HG03159 (cell line): ENCODE measurements around the gene VOPP1.
A peak's percentile ranks its signal among the peaks of the same experiment; 100 is the strongest.
"Not testable (repeated sequence)": the region's sequence is repeated elsewhere in the genome, so short reads cannot be mapped to it uniquely, and the experiment has no call there.

Source experiments
- ATAC-seq: cut with Tn5 transposase; IDR thresholded peaks from one replicate; pipeline ENCODE4 v1.9.1; 2021; ENCODE audit warnings: mild to moderate bottlenecking, moderate library complexity; ENCODE audit not compliant: unreplicated experiment

VOPP1 gene

DNA sequence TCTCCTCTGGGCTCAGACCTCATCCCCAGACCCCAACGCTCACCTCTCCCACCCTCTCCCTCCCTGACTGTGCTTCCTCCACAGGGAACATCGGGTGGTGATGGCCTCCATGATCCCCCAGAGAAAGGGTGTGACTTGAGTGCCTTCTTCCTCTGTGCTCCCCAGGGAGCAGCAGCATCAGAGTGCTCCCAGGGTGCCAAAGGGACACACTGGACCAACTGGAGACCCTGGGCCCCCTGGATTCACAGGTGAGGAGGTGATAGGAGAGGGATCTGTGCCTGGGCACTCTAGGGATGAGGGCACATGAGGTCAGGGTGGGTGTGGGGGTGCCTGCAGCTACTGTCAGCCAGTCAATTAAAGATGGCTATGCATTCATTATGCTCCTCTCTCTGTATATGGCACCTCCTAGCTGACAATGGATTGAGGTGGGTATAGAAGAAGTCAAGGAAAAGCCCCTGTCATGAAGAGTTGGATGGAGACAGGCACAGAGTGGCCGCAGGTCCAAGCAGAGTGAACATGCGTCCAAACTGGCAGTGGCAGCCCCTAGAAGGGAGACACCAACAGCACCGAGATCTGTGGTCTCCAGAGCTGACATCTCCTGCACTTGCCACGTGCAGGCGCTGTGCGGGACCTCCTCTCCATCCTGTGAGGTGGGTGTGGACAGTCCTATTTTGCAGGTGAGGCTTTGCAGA, 15.5 kb upstream of the VOPP1 start:
- no peak for ATAC-seq

GRCh38 chr7:55582656-55583055, 10.4 kb upstream of the VOPP1 start:
- not testable (repeated sequence) for ATAC-seq

DNA sequence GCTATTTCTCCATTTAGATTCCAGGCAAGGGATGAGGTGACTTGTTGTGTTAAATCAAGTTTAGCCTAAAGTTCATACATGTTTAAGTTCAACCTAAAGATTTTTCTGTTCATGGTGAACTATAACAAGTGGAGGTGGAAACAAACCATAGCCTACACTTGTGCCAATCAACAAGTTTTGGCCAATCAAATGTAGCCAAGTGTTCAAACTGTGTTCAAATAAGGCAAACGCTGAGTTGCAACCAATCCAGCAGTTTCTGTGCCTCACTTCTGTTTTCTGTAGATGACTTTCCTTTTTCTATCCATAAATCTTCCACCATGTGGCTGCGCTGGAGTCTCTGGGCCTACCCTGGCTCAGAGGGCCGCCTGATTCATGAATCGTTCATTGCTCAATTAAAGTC, 4.5 kb upstream of the VOPP1 start:
- ATAC-seq = no peak

DNA sequence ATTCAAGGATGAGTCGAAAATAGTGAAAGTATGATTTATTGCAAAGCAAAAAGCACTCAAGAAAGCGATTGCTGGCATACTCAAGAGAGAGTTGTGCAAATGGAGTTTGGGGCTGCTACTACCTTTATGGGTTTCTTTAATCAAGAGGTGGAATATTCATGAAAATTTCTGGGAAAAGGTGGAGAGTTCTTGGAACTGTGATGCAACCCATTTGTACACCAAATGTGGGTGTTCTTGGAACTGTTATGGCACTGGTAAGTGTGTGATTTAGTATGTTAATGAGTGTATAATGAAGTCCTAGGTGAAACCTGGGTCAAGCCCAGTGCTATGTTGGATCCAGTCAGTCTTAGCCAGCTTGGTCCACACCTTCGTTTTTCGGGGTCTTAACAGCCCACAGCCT, 3.4 kb upstream of the VOPP1 start:
- ATAC-seq = no peak

- no peak for ATAC-seq
These were observed 2.8 kb upstream of the VOPP1 start for GRCh38 chr7:55575098-55575497.

- no peak for ATAC-seq
These were observed 1.9 kb upstream of the VOPP1 start for GRCh38 chr7:55574051-55574717.

DNA sequence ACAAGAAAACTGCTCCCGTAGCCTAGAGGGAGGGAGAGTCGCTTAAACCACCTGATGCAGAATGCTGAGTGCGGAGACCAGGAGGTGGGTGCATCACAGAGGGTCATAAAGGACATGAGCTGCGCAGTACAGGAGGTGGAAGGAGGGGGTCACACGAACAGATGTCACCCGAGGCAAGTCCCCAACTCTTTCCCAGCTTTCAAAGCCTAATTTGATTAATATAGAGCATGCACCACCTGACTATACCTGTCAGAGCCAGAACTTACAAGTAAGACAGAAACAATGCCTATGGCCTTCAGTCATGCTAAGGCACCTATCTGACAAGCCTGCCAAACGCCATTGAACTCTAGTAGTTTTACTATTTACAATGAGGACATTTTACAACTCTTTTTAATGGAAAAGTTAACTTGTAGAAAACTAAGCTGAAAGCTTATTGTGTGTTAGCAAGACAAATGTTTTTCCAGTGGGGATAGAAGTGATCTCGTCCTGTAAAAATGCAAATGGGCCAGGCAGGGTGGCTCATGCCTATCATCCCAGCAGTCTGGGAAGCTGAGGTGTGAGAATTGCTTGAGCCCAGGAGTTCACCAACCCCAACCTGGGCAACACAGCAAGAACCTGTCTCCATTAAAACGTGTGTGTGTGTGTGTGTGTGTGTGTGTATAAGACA, 1.1 kb upstream of the VOPP1 start:
- ATAC-seq = no peak

- ATAC-seq = peak; percentile 22
These were observed 558 bp downstream of the VOPP1 start for GRCh38 chr7:55571511-55572377.

DNA sequence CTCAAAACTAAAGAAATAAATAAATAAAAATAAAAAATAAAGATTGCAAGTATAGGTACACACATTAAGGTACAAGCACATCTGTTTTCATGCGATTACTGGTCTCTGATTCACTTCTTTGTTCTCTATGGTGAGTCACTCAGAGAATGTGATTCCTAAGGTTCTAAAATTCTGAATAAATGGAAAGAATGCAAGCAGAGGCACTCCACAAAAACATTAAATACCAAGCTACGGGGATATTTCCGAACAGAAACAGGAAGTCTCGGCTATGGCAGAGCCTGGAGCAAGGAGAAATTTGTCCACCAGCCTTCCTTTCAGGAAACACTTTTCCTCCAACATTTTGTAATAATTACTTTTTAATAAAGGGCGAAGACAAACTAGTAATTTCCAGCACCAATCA, 1.4 kb downstream of the VOPP1 start:
- ATAC-seq = no peak

GRCh38 chr7:55570218-55570873, 2.0 kb downstream of the VOPP1 start:
- ATAC-seq = peak; percentile 48

DNA sequence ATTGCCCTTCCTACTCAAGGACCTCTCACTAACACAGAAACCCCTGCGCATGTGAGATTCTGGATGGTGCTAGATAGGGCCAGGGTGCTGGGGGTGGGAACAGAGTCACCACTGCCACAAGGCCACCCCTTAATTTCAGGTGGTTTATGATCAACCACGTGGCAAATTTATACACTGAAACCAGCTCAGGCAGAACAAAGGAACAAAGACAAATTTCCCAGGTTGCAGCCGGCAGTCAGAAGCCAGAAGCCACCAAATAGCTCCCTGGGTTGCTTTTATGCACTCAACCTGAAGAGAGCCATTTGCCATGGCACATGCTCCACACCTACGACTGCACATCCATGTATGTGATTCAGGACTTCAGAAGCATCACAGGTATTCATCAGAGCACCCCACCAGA, 2.5 kb downstream of the VOPP1 start:
- peak; percentile 20 for ATAC-seq

- no peak for ATAC-seq
These were observed 3.0 kb downstream of the VOPP1 start for GRCh38 chr7:55569269-55569663.

DNA sequence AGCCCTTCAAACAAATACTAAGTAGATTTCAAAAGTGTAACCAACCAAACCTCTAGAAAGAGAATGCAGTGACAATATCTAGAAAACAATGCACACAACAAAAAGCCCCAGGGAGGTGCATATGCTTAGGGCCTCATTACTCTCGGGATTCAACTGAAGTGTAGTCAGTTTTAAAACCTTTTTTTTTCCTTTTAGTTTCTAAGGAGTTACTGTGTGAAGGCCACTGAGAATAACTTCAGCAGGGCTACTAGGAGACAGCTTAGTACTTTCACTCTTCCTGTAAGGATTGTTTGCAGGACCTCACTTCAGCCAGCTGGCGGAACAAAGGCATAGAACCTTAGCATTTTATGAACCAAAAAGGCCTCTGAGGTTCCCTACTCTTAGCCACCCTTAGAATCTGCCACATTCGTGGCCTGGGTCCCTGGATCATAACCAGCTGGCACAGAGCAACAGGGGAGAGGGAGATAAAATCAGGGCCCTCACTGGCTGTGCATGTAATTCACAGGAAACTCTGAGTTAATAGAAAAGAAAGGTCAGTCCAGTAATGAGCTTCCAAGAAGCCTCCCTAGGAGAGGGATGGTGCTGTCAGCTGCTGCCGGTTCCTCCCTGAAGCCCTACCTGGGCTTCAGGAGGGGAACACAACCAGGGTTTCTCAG, 3.6 kb downstream of the VOPP1 start:
- ATAC-seq = no peak

- ATAC-seq = no peak
These were observed 4.7 kb downstream of the VOPP1 start for GRCh38 chr7:55567571-55567970.

GRCh38 chr7:55565681-55566080, 6.6 kb downstream of the VOPP1 start:
- no peak for ATAC-seq

DNA sequence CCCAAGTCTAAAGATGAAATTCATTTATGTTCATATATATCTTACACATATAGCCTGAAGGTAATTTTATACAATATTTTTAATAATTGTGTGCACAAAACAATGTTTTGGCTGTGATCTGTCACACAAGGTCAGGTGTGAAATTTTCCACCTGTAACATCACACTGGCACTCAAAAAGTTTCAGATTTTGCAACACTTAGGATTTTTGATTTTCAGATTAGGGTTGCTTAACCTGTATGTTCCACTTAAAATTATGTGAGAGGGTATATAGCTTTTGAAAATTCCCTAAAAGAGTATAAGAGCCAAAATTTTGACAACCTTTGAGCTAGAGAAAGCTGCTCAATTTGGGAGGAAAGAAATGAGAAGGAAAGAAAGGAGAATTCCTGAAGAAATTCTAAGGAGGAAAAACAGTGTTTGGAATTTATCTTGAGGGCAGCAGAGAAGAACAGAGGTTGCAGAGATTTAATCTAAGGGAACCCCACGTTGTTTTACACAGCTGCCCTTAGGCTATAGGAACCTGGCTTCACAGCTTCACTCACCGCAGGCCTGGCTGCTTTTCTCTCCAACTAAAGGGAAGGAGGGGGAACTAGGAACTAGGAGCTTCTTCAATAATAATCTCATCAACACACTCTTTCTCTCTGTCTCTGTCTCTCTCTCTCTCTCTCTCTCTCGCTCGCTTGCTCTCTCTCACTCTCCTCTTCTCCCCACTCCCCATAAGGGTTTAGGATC, 8.5 kb downstream of the VOPP1 start:
- ATAC-seq = no peak

GRCh38 chr7:55561690-55562089, 10.6 kb downstream of the VOPP1 start:
- ATAC-seq = no peak

GRCh38 chr7:55558962-55559920, 13.1 kb downstream of the VOPP1 start:
- no peak for ATAC-seq
